Measurements from ENCODE around the gene SPPL2C. TPM values are rescaled to one million over a fixed set of nuclear protein-coding genes. Genes with fewer than 3 reads are reported as not detected.

Gene SPPL2C
- total and polyA plus RNA-seq, 2 of the 13 experiments (the other 11 are each of a cell fraction or from before 2014, with no cell fraction given), result not detected

- FAIRE-seq, result no peak
Measured at GRCh38 chr17:45867171-45867570, 22.5 kb downstream of the SPPL2C start.

GRCh38 chr17:45867702-45868101 is 23.0 kb downstream of the SPPL2C start:
- in situ Hi-C loops (cut with HindIII; ENCODE audit: extremely low pct_ligation_motif_present, low pct_unique_long_range_greater_than_20kb), result no loop called here
- Histone ChIP-seq H3K4me1 (ENCODE audit: insufficient read depth, low read length) (no peaks in the 10 kb centered on the region), H4K20me1 (ENCODE audit: insufficient read depth, low read length) (no peaks in the 10 kb centered on the region), H3K9me3 (ENCODE audit: low read length) (no peaks in the 10 kb centered on the region), H3K9ac (ENCODE audit: insufficient read depth, low read depth, low read length) (no peak overlapping the region), H3K4me3 (replicated peaks in 1 of 3; ENCODE audit: insufficient read depth in 1 of 3, low read depth in 2 of 3, low read length in 3 of 3) (no peak overlapping the region), H3K27me3 (ENCODE audit: control insufficient read depth in 1 of 2, insufficient read depth in 2 of 2, low read length in 2 of 2) (peaks cover 9 to 65% of the 10 kb centered on the region in 2 experiments; a peak in 4 of 5 replicates), H3K4me2 (ENCODE audit: low read depth, low read length) (no peak overlapping the region; the same call in 1 of the 2 replicates), H3K27ac (ENCODE audit: extremely low read length, insufficient read depth, low read length) (no peak overlapping the region), H2AFZ (ENCODE audit: low read length) (no peak overlapping the region), H3K36me3 (replicated peaks in 1 of 2; ENCODE audit: control insufficient read depth in 1 of 2, insufficient read depth in 2 of 2, low read length in 2 of 2) (no peaks in the 10 kb centered on the region), H3K79me2 (ENCODE audit: insufficient read depth, low read length) (no peaks in the 10 kb centered on the region)
- ChIA-PET CTCF (ENCODE audit: low intra/inter-chr PET ratio, low total read pairs) (no interaction called here), POLR2A (no interaction called here)
- BruUV-seq (replicated peaks), result no TSS peak
- no peak for ATAC-seq
- FAIRE-seq, result peak; percentile 28
- peak; percentile 20 for DNase-seq (ENCODE audit: low spot score)
- intact Hi-C loops (cut with micrococcal nuclease; ENCODE audit: unreplicated experiment), result no loop called here
- WGBS (ENCODE audit: low lambda C conversion rate), result 20% methylated on average over 8 of the region's 8 CpGs
- no peak for TF ChIP-seq PITX1 (CRISPR knock-in tag; IDR thresholded peaks at IDR 0.05)
- peak; percentile 27; the same call in 1 of the 2 replicates for TF ChIP-seq GABPB1 (CRISPR knock-in tag; IDR thresholded peaks at IDR 0.05)
- TF ChIP-seq ZNF775 (CRISPR knock-in tag; IDR thresholded peaks at IDR 0.05; ENCODE audit: borderline replicate concordance), result no peak
- no peak for TF ChIP-seq GABPA (IDR thresholded peaks at IDR 0.05; ENCODE audit: low read depth, low read length)
- peak; percentile 44; the same call in 1 of the 2 replicates for TF ChIP-seq GABPA (CRISPR knock-in tag; IDR thresholded peaks at IDR 0.05; ENCODE audit: low read depth)
- TF ChIP-seq NFYC (CRISPR knock-in tag; IDR thresholded peaks at IDR 0.05), result peak; percentile 30; the same call in 1 of the 2 replicates
- no peak for TF ChIP-seq NR2C2 (CRISPR knock-in tag; IDR thresholded peaks at IDR 0.05; ENCODE audit: borderline replicate concordance)
- TF ChIP-seq POLR2AphosphoS5 (IDR thresholded peaks at IDR 0.05; ENCODE audit: low read depth, low read length), result no peak
- no peak for TF ChIP-seq ESRRA (CRISPR knock-in tag; IDR thresholded peaks at IDR 0.05; ENCODE audit: low read depth)

More at GRCh38 chr17:45867171-45867570, 22.5 kb downstream of the SPPL2C start:
- Histone ChIP-seq H3K9me3 (ENCODE audit: low read length) (no peaks in the 10 kb centered on the region), H4K20me1 (ENCODE audit: insufficient read depth, low read length) (no peaks in the 10 kb centered on the region), H2AFZ (ENCODE audit: low read length) (no peak overlapping the region), H3K9ac (ENCODE audit: insufficient read depth, low read depth, low read length) (no peak overlapping the region), H3K27me3 (ENCODE audit: control insufficient read depth in 1 of 2, insufficient read depth in 2 of 2, low read length in 2 of 2) (peaks cover 9 to 67% of the 10 kb centered on the region in 2 experiments; a peak in 4 of 5 replicates), H3K4me1 (ENCODE audit: insufficient read depth, low read length) (no peaks in the 10 kb centered on the region), H3K79me2 (ENCODE audit: insufficient read depth, low read length) (no peaks in the 10 kb centered on the region), H3K36me3 (replicated peaks in 1 of 2; ENCODE audit: control insufficient read depth in 1 of 2, insufficient read depth in 2 of 2, low read length in 2 of 2) (no peaks in the 10 kb centered on the region), H3K4me3 (replicated peaks in 1 of 3; ENCODE audit: insufficient read depth in 1 of 3, low read depth in 2 of 3, low read length in 3 of 3) (no peak overlapping the region), H3K27ac (ENCODE audit: extremely low read length, insufficient read depth, low read length) (no peak overlapping the region), H3K4me2 (ENCODE audit: low read depth, low read length) (no peak overlapping the region; the same call in 1 of the 2 replicates)
- no peak for ATAC-seq
- no peak for DNase-seq (ENCODE audit: low spot score)
- TF ChIP-seq HNF1B (CRISPR knock-in tag; IDR thresholded peaks at IDR 0.05) (no peak), ZNF782 (CRISPR knock-in tag; IDR thresholded peaks at IDR 0.05; ENCODE audit: borderline replicate concordance) (no peak), MYNN (CRISPR knock-in tag; IDR thresholded peaks at IDR 0.05; ENCODE audit: low read depth) (no peak), JUN (CRISPR knock-in tag; IDR thresholded peaks at IDR 0.05) (no peak), ZNF839 (CRISPR knock-in tag; IDR thresholded peaks at IDR 0.05; ENCODE audit: borderline replicate concordance) (no peak), MEIS2 (CRISPR knock-in tag; IDR thresholded peaks at IDR 0.05) (no peak), REL (CRISPR knock-in tag; conservative IDR thresholded peaks at IDR 0.05) (no peak), ZNF235 (CRISPR knock-in tag; IDR thresholded peaks at IDR 0.05; ENCODE audit: borderline replicate concordance) (no peak), SNAI1 (CRISPR knock-in tag; IDR thresholded peaks at IDR 0.05; ENCODE audit: borderline replicate concordance) (no peak), SMAD3 (CRISPR knock-in tag; IDR thresholded peaks at IDR 0.05) (no peak), CHD4 (IDR thresholded peaks at IDR 0.05; ENCODE audit: borderline replicate concordance, low read length) (no peak), ZNF709 (CRISPR knock-in tag; IDR thresholded peaks at IDR 0.05) (no peak)
- ChIA-PET POLR2A (no interaction called here), CTCF (ENCODE audit: low intra/inter-chr PET ratio, low total read pairs) (no interaction called here)
- WGBS (ENCODE audit: low lambda C conversion rate), result 7% methylated on average over 6 of the region's 6 CpGs
- no TSS peak for BruUV-seq (replicated peaks)
- in situ Hi-C loops (cut with HindIII; ENCODE audit: extremely low pct_ligation_motif_present, low pct_unique_long_range_greater_than_20kb), result no loop called here
- intact Hi-C loops (cut with micrococcal nuclease; ENCODE audit: unreplicated experiment), result no loop called here

All from HepG2 (cell line).